Progenitor cell of endocrine pancreas (in vitro differentiated cells): ENCODE results near the gene PRRT1B. TPM values are rescaled to one million over a fixed set of nuclear protein-coding genes. Genes with fewer than 3 reads are reported as not detected.

Experiments
- DNase-seq: peaks from one replicate; pipeline ENCODE4 v3.0.0; 2021; ENCODE audit warnings: low spot score; ENCODE audit not compliant: unreplicated experiment
- H3K27ac Mint-ChIP-seq: 2 replicates; pipeline ENCODE4 v1.8.0; 2021; ENCODE audit warnings: mild to moderate bottlenecking, moderate library complexity, mixed read lengths
- H3K27me3 Mint-ChIP-seq: 2 replicates; pipeline ENCODE4 v1.8.0; 2021; ENCODE audit warnings: mixed read lengths
- H3K36me3 Mint-ChIP-seq: 2 replicates; pipeline ENCODE4 v1.8.0; 2022; ENCODE audit warnings: mixed read lengths; ENCODE audit not compliant: insufficient read depth
- H3K4me1 Mint-ChIP-seq: 2 replicates; pipeline ENCODE4 v1.8.0; 2021; ENCODE audit warnings: low read depth, mixed read lengths
- H3K4me3 Mint-ChIP-seq: 2 replicates; pipeline ENCODE4 v1.8.0; 2021; ENCODE audit warnings: low read depth, mild to moderate bottlenecking, moderate library complexity, mixed read lengths
- H3K9me3 Mint-ChIP-seq: 2 replicates; pipeline ENCODE4 v1.8.0; 2021; ENCODE audit warnings: low read depth, mixed read lengths
- CTCF ChIP-seq: fragments of 200-600 bp; sonication (generic); IDR thresholded peaks from one replicate; pipeline ENCODE4 v1.5.0; 2021; ENCODE audit warnings: antibody characterized with exemption, mild to moderate bottlenecking; ENCODE audit not compliant: unreplicated experiment
- total RNA-seq: library from RNA; stranded (reverse); gene quantifications from 2 replicates; pipeline ENCODE4 v1.2.1, GENCODE V29; 2021

PRRT1B gene
- total RNA-seq, 1 donor from 2014 or later: 6.7 TPM

- Mint-ChIP-seq H3K27ac (no peak overlapping the region), H3K4me1 (peaks cover 10% of the 10 kb centered on the region), H3K36me3 (peaks cover 6% of the 10 kb centered on the region), H3K27me3 (no peaks in the 10 kb centered on the region), H3K9me3 (no peaks in the 10 kb centered on the region), H3K4me3 (peak overlapping the region; percentile 52)
- no peak for DNase-seq
- TF ChIP-seq CTCF: no peak
These were observed 16.3 kb upstream of the PRRT1B start for GRCh38 chr9:131528886-131529505.

GRCh38 chr9:131529597-131530545, 15.5 kb upstream of the PRRT1B start:
- Mint-ChIP-seq H3K9me3 (no peaks in the 10 kb centered on the region), H3K4me3 (peak overlapping the region; percentile 82), H3K4me1 (peaks cover 17% of the 10 kb centered on the region), H3K27me3 (no peaks in the 10 kb centered on the region), H3K27ac (peak overlapping the region; percentile 86), H3K36me3 (peaks cover 6% of the 10 kb centered on the region)
- no peak for TF ChIP-seq CTCF
- DNase-seq: no peak

- TF ChIP-seq CTCF: peak; percentile 24
- H3K27me3 Mint-ChIP-seq: no peaks in the 10 kb centered on the region
- peaks cover 18% of the 10 kb centered on the region for H3K4me1 Mint-ChIP-seq
- peak; percentile 30 for DNase-seq
- no peak overlapping the region for H3K27ac Mint-ChIP-seq
- peak overlapping the region; percentile 82 for H3K4me3 Mint-ChIP-seq
- no peaks in the 10 kb centered on the region for H3K9me3 Mint-ChIP-seq
- peaks cover 4% of the 10 kb centered on the region for H3K36me3 Mint-ChIP-seq
These were observed 14.8 kb upstream of the PRRT1B start for GRCh38 chr9:131530546-131530919.

GRCh38 chr9:131530920-131531832, 14.1 kb upstream of the PRRT1B start, which contains the start of gene UCK1:
Gene UCK1 (minus strand): TSS chr9:131531263. CDS start chr9:131531174, 89 bp downstream.
- Mint-ChIP-seq H3K9me3 (no peaks in the 10 kb centered on the region), H3K4me3 (peak within 1 kb of the TSS; percentile 82), H3K27ac (peak within 1 kb of the TSS; percentile 86), H3K4me1 (peaks cover 18% of the 10 kb centered on the region), H3K27me3 (no peaks in the 10 kb centered on the region), H3K36me3 (peaks cover 4% of the 10 kb centered on the region)
- no peak for TF ChIP-seq CTCF
- peak; percentile 71 for DNase-seq
